ENCODE data around the gene HS2ST1.

DNA sequence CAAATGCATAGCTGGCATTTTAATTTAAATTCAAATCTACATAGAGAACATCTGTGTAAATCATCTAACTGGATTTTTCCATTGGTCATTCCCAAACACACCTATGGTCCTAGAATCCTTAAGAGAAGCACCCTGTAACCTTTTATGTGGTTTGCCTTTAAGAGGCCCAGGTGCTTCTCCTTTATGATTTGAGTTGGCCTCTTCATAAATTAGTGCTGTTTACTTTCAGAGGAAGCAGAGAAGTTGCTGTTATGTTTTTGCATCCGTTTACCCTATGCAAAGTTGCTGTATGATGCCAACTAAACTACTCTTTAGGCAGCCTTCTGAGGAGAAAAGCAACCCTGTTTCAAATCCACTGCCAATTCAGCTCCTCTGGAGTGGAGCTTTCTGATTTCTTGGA is 193.8 kb downstream of the HS2ST1 start:
- TF ChIP-seq, protein P1, sequence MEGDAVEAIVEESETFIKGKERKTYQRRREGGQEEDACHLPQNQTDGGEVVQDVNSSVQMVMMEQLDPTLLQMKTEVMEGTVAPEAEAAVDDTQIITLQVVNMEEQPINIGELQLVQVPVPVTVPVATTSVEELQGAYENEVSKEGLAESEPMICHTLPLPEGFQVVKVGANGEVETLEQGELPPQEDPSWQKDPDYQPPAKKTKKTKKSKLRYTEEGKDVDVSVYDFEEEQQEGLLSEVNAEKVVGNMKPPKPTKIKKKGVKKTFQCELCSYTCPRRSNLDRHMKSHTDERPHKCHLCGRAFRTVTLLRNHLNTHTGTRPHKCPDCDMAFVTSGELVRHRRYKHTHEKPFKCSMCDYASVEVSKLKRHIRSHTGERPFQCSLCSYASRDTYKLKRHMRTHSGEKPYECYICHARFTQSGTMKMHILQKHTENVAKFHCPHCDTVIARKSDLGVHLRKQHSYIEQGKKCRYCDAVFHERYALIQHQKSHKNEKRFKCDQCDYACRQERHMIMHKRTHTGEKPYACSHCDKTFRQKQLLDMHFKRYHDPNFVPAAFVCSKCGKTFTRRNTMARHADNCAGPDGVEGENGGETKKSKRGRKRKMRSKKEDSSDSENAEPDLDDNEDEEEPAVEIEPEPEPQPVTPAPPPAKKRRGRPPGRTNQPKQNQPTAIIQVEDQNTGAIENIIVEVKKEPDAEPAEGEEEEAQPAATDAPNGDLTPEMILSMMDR (IDR thresholded peaks at IDR 0.05; ENCODE audit: low read depth, low read length, missing input control): no peak
- TF ChIP-seq, protein P2, sequence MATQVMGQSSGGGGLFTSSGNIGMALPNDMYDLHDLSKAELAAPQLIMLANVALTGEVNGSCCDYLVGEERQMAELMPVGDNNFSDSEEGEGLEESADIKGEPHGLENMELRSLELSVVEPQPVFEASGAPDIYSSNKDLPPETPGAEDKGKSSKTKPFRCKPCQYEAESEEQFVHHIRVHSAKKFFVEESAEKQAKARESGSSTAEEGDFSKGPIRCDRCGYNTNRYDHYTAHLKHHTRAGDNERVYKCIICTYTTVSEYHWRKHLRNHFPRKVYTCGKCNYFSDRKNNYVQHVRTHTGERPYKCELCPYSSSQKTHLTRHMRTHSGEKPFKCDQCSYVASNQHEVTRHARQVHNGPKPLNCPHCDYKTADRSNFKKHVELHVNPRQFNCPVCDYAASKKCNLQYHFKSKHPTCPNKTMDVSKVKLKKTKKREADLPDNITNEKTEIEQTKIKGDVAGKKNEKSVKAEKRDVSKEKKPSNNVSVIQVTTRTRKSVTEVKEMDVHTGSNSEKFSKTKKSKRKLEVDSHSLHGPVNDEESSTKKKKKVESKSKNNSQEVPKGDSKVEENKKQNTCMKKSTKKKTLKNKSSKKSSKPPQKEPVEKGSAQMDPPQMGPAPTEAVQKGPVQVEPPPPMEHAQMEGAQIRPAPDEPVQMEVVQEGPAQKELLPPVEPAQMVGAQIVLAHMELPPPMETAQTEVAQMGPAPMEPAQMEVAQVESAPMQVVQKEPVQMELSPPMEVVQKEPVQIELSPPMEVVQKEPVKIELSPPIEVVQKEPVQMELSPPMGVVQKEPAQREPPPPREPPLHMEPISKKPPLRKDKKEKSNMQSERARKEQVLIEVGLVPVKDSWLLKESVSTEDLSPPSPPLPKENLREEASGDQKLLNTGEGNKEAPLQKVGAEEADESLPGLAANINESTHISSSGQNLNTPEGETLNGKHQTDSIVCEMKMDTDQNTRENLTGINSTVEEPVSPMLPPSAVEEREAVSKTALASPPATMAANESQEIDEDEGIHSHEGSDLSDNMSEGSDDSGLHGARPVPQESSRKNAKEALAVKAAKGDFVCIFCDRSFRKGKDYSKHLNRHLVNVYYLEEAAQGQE (IDR thresholded peaks at IDR 0.05): no peak
- TF ChIP-seq HNF4G (IDR thresholded peaks at IDR 0.05) (no peak), TAF1 (conservative IDR thresholded peaks at IDR 0.05) (no peak), JUND (IDR thresholded peaks at IDR 0.05) (no peak)
- TF ChIP-seq, protein P3, sequence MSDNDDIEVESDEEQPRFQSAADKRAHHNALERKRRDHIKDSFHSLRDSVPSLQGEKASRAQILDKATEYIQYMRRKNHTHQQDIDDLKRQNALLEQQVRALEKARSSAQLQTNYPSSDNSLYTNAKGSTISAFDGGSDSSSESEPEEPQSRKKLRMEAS (IDR thresholded peaks at IDR 0.05): no peak

All from liver (tissue), 3 donors.